ENCODE results near the gene SH2D6.
A peak's percentile ranks its signal among the peaks of the same experiment; 100 is the strongest.
"Not testable (repeated sequence)": the region's sequence is repeated elsewhere in the genome, so short reads cannot be mapped to it uniquely, and the experiment has no call there.

SH2D6 gene

DNA sequence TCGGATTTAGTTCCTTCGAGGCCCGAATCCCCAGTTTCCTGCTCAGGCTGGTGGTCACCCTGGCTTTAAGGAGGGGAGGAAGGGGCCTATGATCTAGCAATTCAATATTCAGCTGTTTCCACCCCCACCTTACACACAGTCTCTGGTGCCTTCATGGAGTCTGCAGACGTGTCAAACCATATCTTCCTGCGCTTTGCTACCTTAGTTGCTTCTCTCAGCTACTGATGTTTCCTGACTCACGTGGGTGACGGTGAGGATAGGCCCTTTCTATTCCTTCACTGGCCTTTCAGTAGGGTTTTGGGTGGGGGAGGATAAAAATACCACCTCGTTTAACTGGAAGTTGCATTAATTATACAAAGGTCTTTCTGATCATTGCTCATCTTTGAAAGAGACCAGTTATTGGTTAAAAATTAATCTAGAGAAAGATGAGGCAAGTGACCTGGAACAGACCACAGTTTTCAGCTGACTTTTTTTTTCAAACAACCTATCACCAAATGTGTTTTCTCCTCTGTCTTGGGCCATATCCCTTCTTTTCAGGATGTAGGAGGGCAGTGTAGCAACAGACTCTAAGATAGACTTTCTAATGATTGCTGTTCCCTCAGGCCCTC lies 49.7 kb downstream of the SH2D6 start:
- H3K9me3 ChIP-seq (ENCODE audit: control insufficient read depth in 2 of 2, low read length in 2 of 2): no peaks in the 10 kb centered on the region
- H3K27me3 ChIP-seq (ENCODE audit: control insufficient read depth in 2 of 2, insufficient read depth in 2 of 2, low read length in 2 of 2): no peaks in the 10 kb centered on the region
- no peaks in the 10 kb centered on the region for H3K36me3 ChIP-seq (ENCODE audit: control insufficient read depth in 2 of 2, insufficient read depth in 2 of 2, low read length in 2 of 2)
- peak overlapping the region; percentile 80 to 81 for H3K27ac ChIP-seq (ENCODE audit: low read depth in 2 of 2, low read length in 2 of 2)
- H3K4me3 ChIP-seq (ENCODE audit: low read length in 2 of 2): no peak overlapping the region
- H3K9ac ChIP-seq (ENCODE audit: low read depth in 1 of 2, low read length in 2 of 2): peak overlapping the region; percentile 16 to 43
- H3K4me1 ChIP-seq (ENCODE audit: control insufficient read depth in 2 of 2, insufficient read depth in 2 of 2, low read length in 2 of 2): peaks cover 23 to 40% of the 10 kb centered on the region in 2 donors

DNA sequence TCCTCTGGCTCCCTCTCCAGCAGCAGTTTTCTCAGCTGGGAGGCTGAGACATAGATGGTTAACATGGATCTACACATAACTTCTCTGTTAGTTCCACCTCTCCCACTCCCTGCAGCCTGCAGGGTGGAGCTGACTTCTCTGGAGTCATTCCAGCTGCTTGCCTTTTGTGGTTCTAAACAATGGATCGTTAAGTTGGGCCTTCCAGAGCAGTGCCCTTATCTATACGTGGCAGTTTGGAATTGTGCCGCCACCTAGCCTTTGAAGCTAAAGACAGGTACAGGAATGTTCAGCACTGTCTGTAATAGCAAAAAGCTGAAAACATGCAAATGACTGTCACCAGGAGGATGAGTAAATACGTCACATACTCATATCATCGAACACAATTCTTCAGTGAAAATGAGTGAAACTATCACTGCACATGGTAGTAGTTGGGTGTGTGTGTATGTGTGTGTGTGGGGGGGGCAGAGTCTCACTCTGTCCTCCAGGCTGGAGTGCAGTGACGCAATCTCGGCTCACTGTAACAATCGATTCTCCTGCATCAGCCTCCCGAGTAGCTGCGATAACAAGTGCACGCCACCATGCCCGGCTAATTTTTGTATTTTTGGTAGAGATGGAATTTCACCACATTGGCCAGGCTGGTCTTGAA lies 50.3 kb downstream of the SH2D6 start:
- H3K9me3 ChIP-seq (ENCODE audit: control insufficient read depth in 2 of 2, low read length in 2 of 2): no peaks in the 10 kb centered on the region
- no peaks in the 10 kb centered on the region for H3K27me3 ChIP-seq (ENCODE audit: control insufficient read depth in 2 of 2, insufficient read depth in 2 of 2, low read length in 2 of 2)
- peak overlapping the region in 1 of 2 donors; percentile 1 for H3K4me3 ChIP-seq (ENCODE audit: low read length in 2 of 2)
- no peaks in the 10 kb centered on the region for H3K36me3 ChIP-seq (ENCODE audit: control insufficient read depth in 2 of 2, insufficient read depth in 2 of 2, low read length in 2 of 2)
- H3K27ac ChIP-seq (ENCODE audit: low read depth in 2 of 2, low read length in 2 of 2): peak overlapping the region; percentile 80 to 81
- H3K9ac ChIP-seq (ENCODE audit: low read depth in 1 of 2, low read length in 2 of 2): peak overlapping the region; percentile 16 to 27
- H3K4me1 ChIP-seq (ENCODE audit: control insufficient read depth in 2 of 2, insufficient read depth in 2 of 2, low read length in 2 of 2): peaks cover 23 to 40% of the 10 kb centered on the region in 2 donors

DNA sequence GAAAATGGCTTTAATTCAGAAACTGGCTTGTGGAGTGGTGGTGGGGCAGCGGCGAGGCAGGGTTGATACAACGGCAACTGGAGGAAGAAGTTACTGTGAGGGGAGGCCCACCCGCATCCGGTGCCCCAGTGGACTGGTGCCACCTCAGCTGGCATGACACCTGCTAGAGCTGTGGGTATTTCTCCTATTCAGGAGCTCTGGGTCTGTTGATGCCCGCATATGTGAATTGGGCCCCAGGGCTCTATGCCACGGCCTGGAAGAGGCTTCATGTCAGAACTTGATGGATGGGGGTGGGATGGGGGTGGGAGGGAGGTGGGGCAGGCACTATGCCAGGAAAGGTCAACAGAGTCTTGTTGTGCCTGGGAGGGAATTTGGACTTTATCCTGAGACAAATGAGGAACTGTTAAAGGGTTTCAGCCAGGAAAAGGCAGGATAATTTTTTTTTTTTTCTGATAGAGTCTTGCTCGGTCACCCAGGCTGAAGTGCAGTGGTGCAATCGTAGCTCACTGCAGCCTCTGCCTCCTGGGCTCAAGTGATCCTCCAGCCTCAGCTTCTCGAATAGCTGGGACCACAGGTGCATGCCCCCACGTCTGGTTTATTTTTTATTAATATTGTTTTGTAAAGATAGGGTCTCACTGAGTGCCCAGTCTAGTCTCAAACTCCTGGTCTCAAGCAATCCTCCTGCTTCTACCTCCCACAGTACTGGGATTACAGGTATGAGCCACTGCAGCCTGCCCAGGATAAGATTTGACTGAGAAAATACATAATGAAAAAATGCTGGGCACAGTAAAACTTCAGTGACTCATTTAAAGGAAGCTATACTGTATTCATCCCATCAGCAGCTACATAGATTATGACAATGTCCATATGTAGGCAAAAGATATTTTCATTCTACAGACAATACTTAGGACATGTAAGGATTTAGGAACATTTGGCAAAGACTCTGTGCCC lies 52.6 kb downstream of the SH2D6 start:
- Histone ChIP-seq H3K27me3 (ENCODE audit: control insufficient read depth in 2 of 2, insufficient read depth in 2 of 2, low read length in 2 of 2) (no peaks in the 10 kb centered on the region), H3K4me3 (ENCODE audit: low read length in 2 of 2) (peak overlapping the region in 1 of 2 donors; percentile 22), H3K9ac (ENCODE audit: low read depth in 1 of 2, low read length in 2 of 2) (peak overlapping the region; percentile 34 to 58)

DNA sequence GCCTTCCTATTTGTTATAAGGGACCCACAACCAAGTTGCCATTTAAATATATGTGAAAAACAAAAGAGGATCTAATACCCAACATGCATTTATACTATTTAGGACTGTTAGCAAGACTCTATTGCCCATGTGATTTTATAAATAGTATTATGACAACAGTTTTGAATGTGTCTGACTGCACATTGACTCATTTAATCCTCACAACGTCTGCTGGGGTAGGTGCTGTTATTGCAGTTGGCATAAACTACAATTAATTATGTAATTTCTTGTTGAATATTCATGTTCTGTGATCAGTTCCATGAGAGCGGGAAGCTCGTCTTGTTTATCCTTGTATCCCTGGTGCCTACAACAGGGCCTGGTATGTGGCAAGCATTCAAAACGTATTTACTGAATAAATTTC lies 53.7 kb downstream of the SH2D6 start:
- Histone ChIP-seq H3K4me1 (ENCODE audit: control insufficient read depth in 2 of 2, insufficient read depth in 2 of 2, low read length in 2 of 2) (peaks cover 28 to 40% of the 10 kb centered on the region in 2 donors), H3K9me3 (ENCODE audit: control insufficient read depth in 2 of 2, low read length in 2 of 2) (no peaks in the 10 kb centered on the region), H3K4me3 (ENCODE audit: low read length in 2 of 2) (no peak overlapping the region), H3K27ac (ENCODE audit: low read depth in 2 of 2, low read length in 2 of 2) (no peak overlapping the region), H3K9ac (ENCODE audit: low read depth in 1 of 2, low read length in 2 of 2) (no peak overlapping the region), H3K27me3 (ENCODE audit: control insufficient read depth in 2 of 2, insufficient read depth in 2 of 2, low read length in 2 of 2) (no peaks in the 10 kb centered on the region), H3K36me3 (ENCODE audit: control insufficient read depth in 2 of 2, insufficient read depth in 2 of 2, low read length in 2 of 2) (no peaks in the 10 kb centered on the region)

More for the DNA sequence above, 52.6 kb downstream of the SH2D6 start:
- Histone ChIP-seq H3K9me3 (ENCODE audit: control insufficient read depth in 2 of 2, low read length in 2 of 2) (no peaks in the 10 kb centered on the region), H3K36me3 (ENCODE audit: control insufficient read depth in 2 of 2, insufficient read depth in 2 of 2, low read length in 2 of 2) (no peaks in the 10 kb centered on the region), H3K4me1 (ENCODE audit: control insufficient read depth in 2 of 2, insufficient read depth in 2 of 2, low read length in 2 of 2) (peaks cover 26 to 43% of the 10 kb centered on the region in 2 donors), H3K27ac (ENCODE audit: low read depth in 2 of 2, low read length in 2 of 2) (peak overlapping the region; percentile 78 to 82)

DNA sequence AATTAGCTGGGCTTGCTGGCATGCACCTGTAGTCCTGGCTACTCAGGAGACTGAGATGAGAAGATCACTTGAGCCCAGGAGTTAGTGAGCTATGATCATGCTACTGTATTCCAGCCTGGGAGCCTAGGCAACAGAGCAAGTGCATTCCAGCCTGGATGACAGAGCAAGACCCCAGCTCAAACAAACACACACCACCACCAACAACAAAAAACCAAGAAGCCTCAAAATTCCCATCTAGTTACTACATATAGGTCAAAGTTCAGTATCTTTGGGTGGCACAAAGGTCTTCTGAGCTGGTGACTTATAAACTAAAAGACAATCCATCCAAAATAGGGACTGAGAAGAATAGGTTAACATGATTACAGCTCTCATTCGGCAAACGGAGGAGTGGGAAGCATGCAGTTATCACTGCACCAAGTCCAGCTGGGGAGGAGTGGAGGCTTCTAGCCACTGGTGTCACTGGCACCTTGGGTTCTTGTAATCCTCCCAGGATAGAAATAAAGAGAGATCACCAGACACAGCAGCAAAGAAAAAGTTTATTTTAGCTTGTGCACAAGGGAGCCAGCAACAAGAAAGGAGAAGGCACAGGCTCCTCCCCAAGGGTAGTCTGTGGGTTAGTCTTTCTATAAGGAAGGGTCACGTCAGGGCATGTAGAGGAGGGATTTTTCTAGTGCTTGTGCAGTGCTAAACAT lies 57.4 kb downstream of the SH2D6 start:
- Histone ChIP-seq H3K4me3 (ENCODE audit: low read length in 2 of 2) (no peak overlapping the region), H3K27ac (ENCODE audit: low read depth in 2 of 2, low read length in 2 of 2) (no peak overlapping the region), H3K9ac (ENCODE audit: low read depth in 1 of 2, low read length in 2 of 2) (no peak overlapping the region), H3K27me3 (ENCODE audit: control insufficient read depth in 2 of 2, insufficient read depth in 2 of 2, low read length in 2 of 2) (no peaks in the 10 kb centered on the region), H3K36me3 (ENCODE audit: control insufficient read depth in 2 of 2, insufficient read depth in 2 of 2, low read length in 2 of 2) (no peaks in the 10 kb centered on the region), H3K9me3 (ENCODE audit: control insufficient read depth in 2 of 2, low read length in 2 of 2) (no peaks in the 10 kb centered on the region), H3K4me1 (ENCODE audit: control insufficient read depth in 2 of 2, insufficient read depth in 2 of 2, low read length in 2 of 2) (peaks cover 12 to 13% of the 10 kb centered on the region in 2 donors)

DNA sequence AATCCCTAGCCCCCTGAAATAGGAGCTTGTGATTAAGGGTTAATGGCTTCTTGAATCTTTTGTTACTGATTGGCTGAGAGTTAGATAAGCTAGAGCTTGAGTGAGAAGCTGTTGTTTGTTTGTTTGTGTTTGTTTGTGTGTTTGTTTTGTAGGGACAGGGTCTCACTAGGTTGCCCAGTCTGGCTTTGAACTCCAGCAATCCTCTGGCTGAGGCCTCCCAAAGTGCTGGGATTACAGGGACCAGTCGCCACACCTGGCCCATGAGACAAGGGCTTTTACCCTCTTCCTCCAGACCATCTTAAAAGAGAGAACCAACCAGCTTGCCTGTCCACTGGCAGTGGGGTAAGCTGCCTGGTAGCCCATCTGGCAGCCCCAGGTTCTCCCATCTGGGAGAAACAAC lies 58.1 kb downstream of the SH2D6 start:
- Histone ChIP-seq H3K27ac (ENCODE audit: low read depth in 2 of 2, low read length in 2 of 2) (no peak overlapping the region), H3K36me3 (ENCODE audit: control insufficient read depth in 2 of 2, insufficient read depth in 2 of 2, low read length in 2 of 2) (no peaks in the 10 kb centered on the region), H3K9me3 (ENCODE audit: control insufficient read depth in 2 of 2, low read length in 2 of 2) (no peaks in the 10 kb centered on the region), H3K4me3 (ENCODE audit: low read length in 2 of 2) (no peak overlapping the region), H3K27me3 (ENCODE audit: control insufficient read depth in 2 of 2, insufficient read depth in 2 of 2, low read length in 2 of 2) (no peaks in the 10 kb centered on the region), H3K4me1 (ENCODE audit: control insufficient read depth in 2 of 2, insufficient read depth in 2 of 2, low read length in 2 of 2) (peaks cover 6 to 8% of the 10 kb centered on the region in 2 donors), H3K9ac (ENCODE audit: low read depth in 1 of 2, low read length in 2 of 2) (no peak overlapping the region)

DNA sequence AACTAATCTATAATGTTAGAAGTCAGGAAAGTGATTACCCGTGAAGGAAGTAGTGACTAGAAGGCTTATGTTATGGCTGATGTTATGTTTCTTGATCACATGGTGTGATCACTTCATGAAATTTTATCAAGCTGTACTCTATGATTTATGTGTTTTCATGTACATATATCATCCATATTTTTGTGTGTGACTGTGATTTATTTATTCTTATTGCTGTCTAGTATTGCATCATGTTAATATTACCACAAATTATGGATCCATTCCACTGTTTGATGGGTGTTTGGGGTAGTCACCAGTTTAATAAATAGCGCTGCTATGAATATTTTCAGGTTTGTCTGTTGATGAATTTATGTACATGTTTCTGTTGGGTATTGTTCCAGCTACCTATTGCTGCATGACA lies 59.4 kb downstream of the SH2D6 start:
- Histone ChIP-seq H3K36me3 (ENCODE audit: control insufficient read depth in 2 of 2, insufficient read depth in 2 of 2, low read length in 2 of 2) (no peaks in the 10 kb centered on the region), H3K27ac (ENCODE audit: low read depth in 2 of 2, low read length in 2 of 2) (no peak overlapping the region), H3K4me1 (ENCODE audit: control insufficient read depth in 2 of 2, insufficient read depth in 2 of 2, low read length in 2 of 2) (peaks cover 3 to 5% of the 10 kb centered on the region in 2 donors), H3K27me3 (ENCODE audit: control insufficient read depth in 2 of 2, insufficient read depth in 2 of 2, low read length in 2 of 2) (no peaks in the 10 kb centered on the region), H3K9me3 (ENCODE audit: control insufficient read depth in 2 of 2, low read length in 2 of 2) (no peaks in the 10 kb centered on the region), H3K4me3 (ENCODE audit: low read length in 2 of 2) (no peak overlapping the region), H3K9ac (ENCODE audit: low read depth in 1 of 2, low read length in 2 of 2) (no peak overlapping the region)

DNA sequence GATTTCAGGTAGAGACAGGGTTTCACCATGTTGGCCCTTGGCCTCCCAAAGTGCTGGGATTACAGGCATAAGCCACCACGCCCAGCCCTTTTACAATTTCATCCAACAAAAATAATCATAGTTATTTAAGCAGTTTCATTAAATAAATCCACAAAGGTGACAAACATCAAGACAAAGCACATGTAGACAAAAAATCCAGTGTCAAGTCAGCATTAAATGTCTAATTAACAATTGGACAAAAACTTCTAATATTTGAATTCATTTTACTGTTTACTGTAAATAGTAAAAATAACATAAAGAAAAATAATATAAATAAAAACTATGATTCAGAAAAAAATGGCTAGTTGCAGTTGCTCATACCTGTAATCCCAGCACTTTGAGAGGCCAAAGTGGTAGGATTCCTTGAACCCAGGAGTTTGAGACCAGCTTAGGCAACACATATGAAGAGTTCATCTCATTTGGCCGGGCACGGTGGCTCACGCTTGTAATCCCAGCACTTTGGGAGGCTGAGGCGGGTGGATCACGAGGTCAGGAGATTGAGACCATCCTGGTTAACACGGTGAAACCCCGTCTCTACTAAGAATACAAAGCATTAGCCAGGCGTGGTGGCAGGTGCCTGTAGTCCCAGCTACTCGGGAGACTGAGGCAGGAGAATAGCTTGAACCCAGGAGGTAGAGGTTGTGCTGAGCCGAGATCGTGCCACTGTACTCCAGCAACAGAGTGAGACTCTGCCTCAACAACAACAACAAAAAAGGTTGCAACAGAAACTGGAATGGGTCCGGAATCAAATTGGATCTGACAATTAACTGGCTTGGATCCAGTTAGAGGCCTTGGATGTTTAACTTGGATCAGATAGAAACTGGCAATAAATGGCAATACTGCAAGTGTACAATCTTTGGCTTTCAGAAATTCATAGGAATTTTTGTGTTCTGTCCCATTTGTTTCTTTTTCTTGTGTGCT lies 63.6 kb downstream of the SH2D6 start:
- Histone ChIP-seq H3K36me3 (ENCODE audit: control insufficient read depth in 2 of 2, insufficient read depth in 2 of 2, low read length in 2 of 2) (no peaks in the 10 kb centered on the region), H3K9ac (ENCODE audit: low read depth in 1 of 2, low read length in 2 of 2) (no peak overlapping the region), H3K27me3 (ENCODE audit: control insufficient read depth in 2 of 2, insufficient read depth in 2 of 2, low read length in 2 of 2) (no peaks in the 10 kb centered on the region), H3K9me3 (ENCODE audit: control insufficient read depth in 2 of 2, low read length in 2 of 2) (no peaks in the 10 kb centered on the region), H3K4me3 (ENCODE audit: low read length in 2 of 2) (no peak overlapping the region), H3K27ac (ENCODE audit: low read depth in 2 of 2, low read length in 2 of 2) (no peak overlapping the region), H3K4me1 (ENCODE audit: control insufficient read depth in 2 of 2, insufficient read depth in 2 of 2, low read length in 2 of 2) (no peaks in the 10 kb centered on the region)

DNA sequence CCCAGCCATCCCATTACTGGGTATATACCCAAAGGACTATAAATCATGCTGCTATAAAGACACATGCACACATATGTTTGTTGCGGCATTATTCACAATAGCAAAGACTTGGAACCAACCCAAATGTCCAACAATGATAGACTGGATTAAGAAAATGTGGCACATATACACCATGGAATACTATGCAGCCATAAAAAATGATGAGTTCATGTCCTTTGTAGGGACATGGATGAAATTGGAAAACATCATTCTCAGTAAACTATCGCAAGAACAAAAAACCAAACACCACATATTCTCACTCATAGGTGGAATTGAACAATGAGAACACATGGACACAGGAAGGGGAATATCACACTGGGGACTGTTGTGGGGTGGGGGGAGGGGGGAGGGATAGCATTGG lies 66.1 kb downstream of the SH2D6 start:
- H3K9ac ChIP-seq (ENCODE audit: low read depth in 1 of 2, low read length in 2 of 2); H3K9me3 ChIP-seq (ENCODE audit: control insufficient read depth in 2 of 2, low read length in 2 of 2); H3K27me3 ChIP-seq (ENCODE audit: control insufficient read depth in 2 of 2, insufficient read depth in 2 of 2, low read length in 2 of 2); H3K4me1 ChIP-seq (ENCODE audit: control insufficient read depth in 2 of 2, insufficient read depth in 2 of 2, low read length in 2 of 2); H3K27ac ChIP-seq (ENCODE audit: low read depth in 2 of 2, low read length in 2 of 2); H3K4me3 ChIP-seq (ENCODE audit: low read length in 2 of 2); H3K36me3 ChIP-seq (ENCODE audit: control insufficient read depth in 2 of 2, insufficient read depth in 2 of 2, low read length in 2 of 2): not testable (repeated sequence)
